GM12878 (cell line): ENCODE measurements around the gene CADPS.

Experiments
- CHD2 ChIP-seq: IDR thresholded peaks from 2 replicates; pipeline ENCODE4 v1.6.1; 2011; ENCODE audit warnings: low read depth, low read length, improper control_type of control experiment, borderline replicate concordance
- CTCF ChIP-seq, 3 experiments: IDR thresholded peaks in 2 of 3; conservative IDR thresholded peaks in 1 of 3; 2 replicates each; pipeline ENCODE4 v1.5.1; 2011; ENCODE audit warnings: low read depth in 3 of 3, low read length in 3 of 3, mild to moderate bottlenecking in 3 of 3, control low read depth in 2 of 3, moderate library complexity in 2 of 3, inconsistent platforms in 1 of 3, mixed read lengths in 1 of 3; ENCODE audit not compliant: control insufficient read depth in 2 of 3, insufficient read depth in 1 of 3; ENCODE audit errors: extremely low read depth in 1 of 3
- EP300 ChIP-seq, 2 experiments: fragments of 150-350 bp in 1 of 2; IDR thresholded peaks; 2 replicates each; pipeline ENCODE4 v1.6.1; 2011 to 2012; ENCODE audit warnings: low read depth in 2 of 2, low read length in 2 of 2, borderline replicate concordance in 1 of 2, improper control_type of control experiment in 1 of 2, inconsistent platforms in 1 of 2; ENCODE audit not compliant: control insufficient read depth in 1 of 2
- EZH2 ChIP-seq: IDR thresholded peaks from 2 replicates; pipeline ENCODE4 v1.6.1; 2012; ENCODE audit warnings: low read depth, mild to moderate bottlenecking, control low read depth, inconsistent platforms, low read length, borderline replicate concordance; ENCODE audit not compliant: control insufficient read depth
- FOS ChIP-seq: IDR thresholded peaks from 3 replicates; pipeline ENCODE4 v1.6.1; 2011; ENCODE audit warnings: borderline replicate concordance; ENCODE audit not compliant: insufficient read length; ENCODE audit errors: extremely low read depth
- HDAC2 ChIP-seq: fragments of 200-600 bp; sonication (generic); IDR thresholded peaks from 2 replicates; pipeline ENCODE4 v1.6.1; 2017
- NFYB ChIP-seq: IDR thresholded peaks from 2 replicates; pipeline ENCODE4 v1.6.1; 2011; ENCODE audit warnings: low read depth, mild to moderate bottlenecking, low read length, improper control_type of control experiment, moderate library complexity; ENCODE audit not compliant: insufficient read depth
- NRF1 ChIP-seq: conservative IDR thresholded peaks from 2 replicates; pipeline ENCODE4 v1.6.1; 2011; ENCODE audit warnings: mild to moderate bottlenecking, low read depth, low read length, improper control_type of control experiment
- POLR2A ChIP-seq: IDR thresholded peaks from 2 replicates; pipeline ENCODE4 v1.6.1; 2011; ENCODE audit warnings: low read depth, mild to moderate bottlenecking, low read length
- RUNX3 ChIP-seq: IDR thresholded peaks from 2 replicates; pipeline ENCODE4 v1.6.1; 2012; ENCODE audit warnings: low read length, inconsistent platforms
- TF ChIP-seq, protein P1 (sequence below): IDR thresholded peaks from 2 replicates; pipeline ENCODE4 v1.6.1; 2012; ENCODE audit warnings: low read depth, low read length, improper control_type of control experiment

DNA sequence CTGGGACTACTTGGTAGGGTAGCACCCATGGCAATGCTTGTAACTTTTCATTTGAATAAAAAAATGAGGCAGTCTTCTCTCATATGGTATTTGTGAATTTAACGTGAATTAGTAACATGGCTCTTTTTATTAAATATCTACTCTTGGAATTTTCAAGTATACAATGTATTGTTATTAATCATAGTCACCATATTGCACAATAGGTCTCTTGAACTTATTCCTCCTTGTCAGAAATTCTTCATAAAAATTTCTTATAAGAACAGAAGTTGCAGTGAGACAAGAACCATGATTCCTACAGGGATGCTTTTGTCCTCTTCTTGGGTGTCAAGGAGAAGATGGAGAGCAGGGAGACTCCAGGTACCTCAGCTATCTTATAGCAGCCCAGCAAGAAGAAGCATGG, 298.1 kb downstream of the CADPS start:
- TF ChIP-seq CTCF (IDR thresholded peaks at IDR 0.05 in 2 of 3, conservative IDR thresholded peaks at IDR 0.05 in 1 of 3; ENCODE audit: control insufficient read depth in 2 of 3, extremely low read depth in 1 of 3, insufficient read depth in 1 of 3, low read depth in 3 of 3, low read length in 3 of 3) (no peak), NRF1 (no peak), EP300 (IDR thresholded peaks at IDR 0.05; ENCODE audit: borderline replicate concordance in 1 of 2, control insufficient read depth in 1 of 2, low read depth in 2 of 2, low read length in 2 of 2) (no peak), POLR2A (no peak), NFYB (no peak), RUNX3 (no peak), FOS (no peak), EZH2 (no peak), HDAC2 (no peak), CHD2 (no peak)
- TF ChIP-seq, protein P1, sequence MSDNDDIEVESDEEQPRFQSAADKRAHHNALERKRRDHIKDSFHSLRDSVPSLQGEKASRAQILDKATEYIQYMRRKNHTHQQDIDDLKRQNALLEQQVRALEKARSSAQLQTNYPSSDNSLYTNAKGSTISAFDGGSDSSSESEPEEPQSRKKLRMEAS, result no peak
